GM10266 (cell line): ENCODE measurements around the gene SEC14L3.

Source experiments
- DNase-seq: peaks from one replicate; pipeline ENCODE4 v3.0.0; 2012; ENCODE audit errors: extremely low spot score
- CTCF ChIP-seq: IDR thresholded peaks from 2 replicates; pipeline ENCODE4 v1.5.1; 2012; ENCODE audit warnings: mild to moderate bottlenecking, low read depth; ENCODE audit not compliant: control insufficient read depth, insufficient read depth; ENCODE audit errors: missing control alignments

The SEC14L3 gene

GRCh38 chr22:30425616-30426387 is 46.0 kb downstream of the SEC14L3 start, which contains the start of gene MTFP1:
Gene MTFP1, plus strand, starts transcription at chr22:30425768. Its CDS starts 112 bp downstream, at chr22:30425880.
- no peak for TF ChIP-seq CTCF
- DNase-seq = peak; percentile 61

- no peak for DNase-seq
- no peak for TF ChIP-seq CTCF
Observed at GRCh38 chr22:30425327-30425615, 46.5 kb downstream of the SEC14L3 start.

- DNase-seq = no peak
- peak; percentile 8 for TF ChIP-seq CTCF
Observed at GRCh38 chr22:30424534-30425326, 47.1 kb downstream of the SEC14L3 start.

GRCh38 chr22:30423959-30424533 is 47.8 kb downstream of the SEC14L3 start:
- TF ChIP-seq CTCF = no peak

GRCh38 chr22:30423301-30423958 is 48.4 kb downstream of the SEC14L3 start:
- TF ChIP-seq CTCF = no peak
- no peak for DNase-seq

More at GRCh38 chr22:30423959-30424533, 47.8 kb downstream of the SEC14L3 start:
- peak; percentile 97 for DNase-seq

GRCh38 chr22:30422481-30423300 is 49.1 kb downstream of the SEC14L3 start:
- no peak for TF ChIP-seq CTCF
- no peak for DNase-seq
